ENCODE data around the gene GNAZ. TPM values are rescaled to one million over a fixed set of nuclear protein-coding genes. Genes with fewer than 3 reads are reported as not detected.

The GNAZ gene
- total RNA-seq, 1 experiment from 2014 or later, result 1.2 TPM

DNA sequence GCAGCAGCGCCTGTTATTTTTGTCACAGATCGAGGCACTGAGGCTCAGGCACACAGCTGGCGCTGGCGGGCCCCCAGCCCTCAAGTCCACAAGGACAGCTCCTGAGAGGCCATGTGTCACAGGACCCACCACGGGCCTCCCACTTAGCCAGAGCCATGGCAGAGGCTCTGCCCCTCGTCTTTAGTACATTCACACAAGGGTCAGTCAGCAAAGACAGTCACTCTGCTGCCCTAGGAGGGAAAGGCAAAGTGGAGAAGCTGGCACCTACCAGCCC, 29.1 kb downstream of the GNAZ start:
- H3K79me2 ChIP-seq (ENCODE audit: low read depth), result no peaks in the 10 kb centered on the region
- H3K27ac ChIP-seq, result no peak overlapping the region
- H3F3A ChIP-seq (ENCODE audit: insufficient read depth, low read depth), result no peaks in the 10 kb centered on the region
- TF ChIP-seq EZH2 (IDR thresholded peaks at IDR 0.05; ENCODE audit: low read depth), result no peak
- TF ChIP-seq, protein P1, sequence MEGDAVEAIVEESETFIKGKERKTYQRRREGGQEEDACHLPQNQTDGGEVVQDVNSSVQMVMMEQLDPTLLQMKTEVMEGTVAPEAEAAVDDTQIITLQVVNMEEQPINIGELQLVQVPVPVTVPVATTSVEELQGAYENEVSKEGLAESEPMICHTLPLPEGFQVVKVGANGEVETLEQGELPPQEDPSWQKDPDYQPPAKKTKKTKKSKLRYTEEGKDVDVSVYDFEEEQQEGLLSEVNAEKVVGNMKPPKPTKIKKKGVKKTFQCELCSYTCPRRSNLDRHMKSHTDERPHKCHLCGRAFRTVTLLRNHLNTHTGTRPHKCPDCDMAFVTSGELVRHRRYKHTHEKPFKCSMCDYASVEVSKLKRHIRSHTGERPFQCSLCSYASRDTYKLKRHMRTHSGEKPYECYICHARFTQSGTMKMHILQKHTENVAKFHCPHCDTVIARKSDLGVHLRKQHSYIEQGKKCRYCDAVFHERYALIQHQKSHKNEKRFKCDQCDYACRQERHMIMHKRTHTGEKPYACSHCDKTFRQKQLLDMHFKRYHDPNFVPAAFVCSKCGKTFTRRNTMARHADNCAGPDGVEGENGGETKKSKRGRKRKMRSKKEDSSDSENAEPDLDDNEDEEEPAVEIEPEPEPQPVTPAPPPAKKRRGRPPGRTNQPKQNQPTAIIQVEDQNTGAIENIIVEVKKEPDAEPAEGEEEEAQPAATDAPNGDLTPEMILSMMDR (conservative IDR thresholded peaks at IDR 0.05), result no peak
- no peak overlapping the region for H3K4me2 ChIP-seq
- H3K9me2 ChIP-seq (ENCODE audit: insufficient read depth), result no peaks in the 10 kb centered on the region
- peaks cover 53% of the 10 kb centered on the region for H3K27me3 ChIP-seq (ENCODE audit: insufficient read depth, low read depth)
- BruUV-seq (replicated peaks), result no TSS peak
- no peak for DNase-seq
- no peak overlapping the region for H3K4me3 ChIP-seq
- H4K20me1 ChIP-seq (ENCODE audit: insufficient read depth), result no peaks in the 10 kb centered on the region
- no peaks in the 10 kb centered on the region for H3K36me3 ChIP-seq (ENCODE audit: low read depth)
- H2AFZ ChIP-seq, result no peak overlapping the region
- H3K9me3 ChIP-seq (ENCODE audit: insufficient read depth, low read depth), result no peaks in the 10 kb centered on the region
- intact Hi-C loops (cut with micrococcal nuclease; ENCODE audit: unreplicated experiment), result no loop called here
- ChIA-PET CTCF (no interaction called here), POLR2A (ENCODE audit: unreplicated experiment) (no interaction called here)
- no peaks in the 10 kb centered on the region for H3K4me1 ChIP-seq (replicated peaks; ENCODE audit: insufficient read depth)

DNA sequence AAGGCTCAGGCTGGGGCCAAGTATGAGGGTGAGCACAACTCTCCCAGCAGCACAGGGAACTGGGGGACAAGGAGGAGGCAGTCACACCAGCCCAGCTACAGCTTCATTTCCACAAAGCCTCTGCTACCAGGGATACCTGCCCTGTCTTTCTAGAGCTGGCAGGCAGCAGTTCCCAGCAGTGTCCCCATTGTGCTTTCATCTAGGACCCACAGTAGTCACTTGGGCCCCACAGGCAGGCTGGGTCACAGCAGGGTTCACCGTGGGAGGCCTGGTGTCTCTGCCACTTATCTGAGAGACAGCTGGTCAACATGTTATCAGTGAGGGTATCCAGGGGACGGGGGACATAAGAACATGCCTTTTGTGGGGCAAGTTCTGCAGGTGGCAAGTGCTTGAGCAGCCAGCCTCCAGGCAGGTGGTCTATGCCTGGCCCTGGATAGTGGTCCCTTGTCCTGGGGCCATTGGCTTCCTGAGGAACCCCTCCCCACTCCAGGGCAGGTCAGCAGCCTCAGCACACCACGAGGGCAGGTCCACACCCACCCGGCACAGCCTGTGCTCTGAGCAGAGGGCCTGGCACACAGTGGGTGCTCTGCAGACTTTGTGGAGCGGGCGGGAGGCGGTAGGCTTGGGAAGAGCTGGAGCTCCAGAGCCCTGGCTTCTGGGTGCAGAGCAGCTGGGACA, 29.9 kb downstream of the GNAZ start:
- Histone ChIP-seq H3K27ac (no peak overlapping the region), H3K79me2 (ENCODE audit: low read depth) (no peaks in the 10 kb centered on the region), H3K4me1 (replicated peaks; ENCODE audit: insufficient read depth) (no peaks in the 10 kb centered on the region), H4K20me1 (ENCODE audit: insufficient read depth) (no peaks in the 10 kb centered on the region), H2AFZ (no peak overlapping the region), H3K27me3 (ENCODE audit: insufficient read depth, low read depth) (peaks cover 60% of the 10 kb centered on the region), H3F3A (ENCODE audit: insufficient read depth, low read depth) (no peaks in the 10 kb centered on the region), H3K36me3 (ENCODE audit: low read depth) (no peaks in the 10 kb centered on the region), H3K4me2 (no peak overlapping the region), H3K9me2 (ENCODE audit: insufficient read depth) (no peaks in the 10 kb centered on the region), H3K4me3 (no peak overlapping the region), H3K9me3 (ENCODE audit: insufficient read depth, low read depth) (no peaks in the 10 kb centered on the region)
- no TSS peak for BruUV-seq (replicated peaks)
- no peak for DNase-seq
- TF ChIP-seq EZH2 (IDR thresholded peaks at IDR 0.05; ENCODE audit: low read depth), result no peak
- TF ChIP-seq, protein P1 (conservative IDR thresholded peaks at IDR 0.05), result no peak
- ChIA-PET CTCF (no interaction called here), POLR2A (ENCODE audit: unreplicated experiment) (no interaction called here)
- intact Hi-C loops (cut with micrococcal nuclease; ENCODE audit: unreplicated experiment), result no loop called here

DNA sequence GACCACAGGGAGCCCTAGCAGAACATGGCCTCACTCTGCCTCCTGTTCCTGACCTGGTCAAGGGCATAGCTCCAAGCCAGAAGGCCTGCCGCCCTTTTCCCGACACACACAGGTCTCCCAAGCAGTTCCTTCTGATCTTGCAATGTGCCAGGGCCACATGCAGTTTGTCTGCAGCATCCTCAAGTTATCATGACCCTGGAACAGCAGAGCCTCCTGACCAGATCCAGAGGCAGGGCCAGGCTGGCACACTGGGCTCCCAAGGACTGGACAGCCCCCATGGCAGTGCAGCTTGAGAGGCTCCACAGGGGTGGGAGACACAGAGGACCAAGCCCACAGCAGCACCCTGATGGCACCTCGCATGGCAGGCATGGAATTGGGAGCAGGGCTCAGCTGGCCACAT, 31.2 kb downstream of the GNAZ start:
- DNase-seq, result no peak
- no peaks in the 10 kb centered on the region for H3K36me3 ChIP-seq (ENCODE audit: low read depth)
- no peaks in the 10 kb centered on the region for H3K9me3 ChIP-seq (ENCODE audit: insufficient read depth, low read depth)
- no peak overlapping the region for H3K4me3 ChIP-seq
- no peaks in the 10 kb centered on the region for H3F3A ChIP-seq (ENCODE audit: insufficient read depth, low read depth)
- no peaks in the 10 kb centered on the region for H3K79me2 ChIP-seq (ENCODE audit: low read depth)
- no peaks in the 10 kb centered on the region for H3K9me2 ChIP-seq (ENCODE audit: insufficient read depth)
- H3K4me1 ChIP-seq (replicated peaks; ENCODE audit: insufficient read depth), result no peaks in the 10 kb centered on the region
- intact Hi-C loops (cut with micrococcal nuclease; ENCODE audit: unreplicated experiment), result no loop called here
- POLR2A ChIA-PET (ENCODE audit: unreplicated experiment), result no interaction called here
- no TSS peak for BruUV-seq (replicated peaks)
- peaks cover 65% of the 10 kb centered on the region for H3K27me3 ChIP-seq (ENCODE audit: insufficient read depth, low read depth)
- H4K20me1 ChIP-seq (ENCODE audit: insufficient read depth), result no peaks in the 10 kb centered on the region
- H3K27ac ChIP-seq, result no peak overlapping the region
- CTCF ChIA-PET, result no interaction called here
- no peak overlapping the region for H2AFZ ChIP-seq
- TF ChIP-seq, protein P1 (conservative IDR thresholded peaks at IDR 0.05), result no peak
- no peak for TF ChIP-seq EZH2 (IDR thresholded peaks at IDR 0.05; ENCODE audit: low read depth)
- no peak overlapping the region for H3K4me2 ChIP-seq
